Transverse colon (tissue), 4 donors: ENCODE data around the gene INPP4B.

Experiments
- CTCF ChIP-seq, 5 experiments: fragments of 200-600 bp in 3 of 5; fragments of 450-650 bp in 2 of 5; sonication (generic) in 3 of 5; IDR thresholded peaks; 1 replicate in 2 of 5; 2 replicates in 3 of 5; pipeline ENCODE4 v1.5.1; 2016 to 2017; ENCODE audit warnings: antibody characterized with exemption in 5 of 5, inconsistent platforms in 3 of 5, mild to moderate bottlenecking in 2 of 5, moderate library complexity in 1 of 5
- EP300 ChIP-seq: sonication (generic); formaldehyde crosslinking; IDR thresholded peaks from one replicate; pipeline ENCODE4 v1.6.1; 2017; ENCODE audit warnings: antibody characterized with exemption, low read depth
- POLR2A ChIP-seq: fragments of 450-650 bp; IDR thresholded peaks from one replicate; pipeline ENCODE4 v1.6.1; 2016; ENCODE audit warnings: antibody characterized with exemption, mild to moderate bottlenecking, moderate library complexity
- POLR2AphosphoS5 ChIP-seq, 3 donors: sonication (generic); formaldehyde crosslinking; IDR thresholded peaks; one replicate each; pipeline ENCODE4 v1.6.1; 2016; ENCODE audit warnings: antibody characterized with exemption in 3 of 3

GRCh38 chr4:142383354-142383753, 462.7 kb downstream of the INPP4B start:
- TF ChIP-seq CTCF (IDR thresholded peaks at IDR 0.05) (no peak), POLR2A (no peak), POLR2AphosphoS5 (IDR thresholded peaks at IDR 0.05) (no peak), EP300 (no peak)
